Measurements from ENCODE around the gene NKX6-2. TPM values are rescaled to one million over a fixed set of nuclear protein-coding genes. Genes with fewer than 3 reads are reported as not detected.

NKX6-2 gene
- total and polyA plus RNA-seq, 2 of the 8 experiments (the other 6 are each of a cell fraction or from before 2014, with no cell fraction given): 0.06 TPM; not detected in 1

GRCh38 chr10:132804287-132804686 lies 18.3 kb upstream of the NKX6-2 start:
- no peak overlapping the region for H4K8ac ChIP-seq (ENCODE audit: extremely low read depth, insufficient read depth, low read length)
- WGBS, 2 experiments (ENCODE audit: extremely low coverage in 1 of 2, insufficient coverage in 1 of 2, insufficient read length in 1 of 2, insufficient replicate concordance in 2 of 2, low coverage in 1 of 2, low lambda C conversion rate in 2 of 2, missing lambda C conversion rate in 1 of 2): 95% methylated on average over 11 of the region's 11 CpGs; no CpG with 5 or more reads in 1 of the 2 experiments
- no peak for FAIRE-seq

More at GRCh38 chr10:132804287-132804686, 18.3 kb upstream of the NKX6-2 start:
- CTCF ChIA-PET (ENCODE audit: partially characterized antibody): interaction anchor here (2.3 kb wide), 1 partner anchor 10 kb away, joined by 11 read pairs; no protein-coding TSS in a partner anchor
- H4K5ac ChIP-seq (ENCODE audit: insufficient read length, low read depth, low read length): no peak overlapping the region
- H2BK5ac ChIP-seq (ENCODE audit: low read depth, low read length): no peak overlapping the region
- POLR2A ChIA-PET (ENCODE audit: partially characterized antibody): no interaction called here
- H3K79me1 ChIP-seq (ENCODE audit: low read depth, low read length): no peaks in the 10 kb centered on the region
- no peak overlapping the region for H3K27ac ChIP-seq (ENCODE audit: low read depth, low read length)
- peaks cover 7% of the 10 kb centered on the region in 2 experiments; a peak in 3 of 4 replicates for H3K9me3 ChIP-seq (ENCODE audit: insufficient read depth in 2 of 2, low read depth in 1 of 2, low read length in 1 of 2)
- no peaks in the 10 kb centered on the region for H3K36me3 ChIP-seq (ENCODE audit: control insufficient read depth in 2 of 4, insufficient read depth in 4 of 4, low read length in 3 of 4)
- no peak overlapping the region for H3K4me2 ChIP-seq (ENCODE audit: insufficient read depth in 1 of 2, low read depth in 2 of 2, low read length in 2 of 2)
- TF ChIP-seq, protein P1, sequence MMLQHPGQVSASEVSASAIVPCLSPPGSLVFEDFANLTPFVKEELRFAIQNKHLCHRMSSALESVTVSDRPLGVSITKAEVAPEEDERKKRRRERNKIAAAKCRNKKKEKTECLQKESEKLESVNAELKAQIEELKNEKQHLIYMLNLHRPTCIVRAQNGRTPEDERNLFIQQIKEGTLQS (IDR thresholded peaks at IDR 0.05; ENCODE audit: insufficient read depth, low read depth, low read length): no peak
- TF ChIP-seq CREB1 (IDR thresholded peaks at IDR 0.05): no peak
- no peak for TF ChIP-seq KDM4A (IDR thresholded peaks at IDR 0.05; ENCODE audit: low read depth, low read length, severe bottlenecking)
- TF ChIP-seq TBP (IDR thresholded peaks at IDR 0.05; ENCODE audit: low read depth, low read length): no peak
- no peak for TF ChIP-seq POLR2AphosphoS5 (IDR thresholded peaks at IDR 0.05; ENCODE audit: low read depth, low read length)
- TF ChIP-seq CEBPB (IDR thresholded peaks at IDR 0.05; ENCODE audit: low read depth, low read length): no peak
- no peak for TF ChIP-seq TCF12 (IDR thresholded peaks at IDR 0.05; ENCODE audit: low read depth, low read length)
- no peak for TF ChIP-seq TAF1 (IDR thresholded peaks at IDR 0.05; ENCODE audit: low read depth, low read length)
- no peak for TF ChIP-seq GTF2F1 (IDR thresholded peaks at IDR 0.05; ENCODE audit: borderline replicate concordance, low read depth, low read length)
- no peak for TF ChIP-seq SIRT6 (IDR thresholded peaks at IDR 0.05; ENCODE audit: low read length)
- TF ChIP-seq JUN (IDR thresholded peaks at IDR 0.05; ENCODE audit: low read depth, low read length): no peak
- no peak for DNase-seq (ENCODE audit: low read depth in 1 of 2, low spot score in 2 of 2)
- H2BK20ac ChIP-seq (ENCODE audit: low read length): no peak overlapping the region
- no peak overlapping the region for H3K14ac ChIP-seq (ENCODE audit: insufficient read length)
- H3K27me3 ChIP-seq (replicated peaks in 1 of 4; ENCODE audit: control insufficient read depth in 3 of 4, extremely low read depth in 1 of 4, insufficient read depth in 3 of 4, low read length in 3 of 4): no peaks in the 10 kb centered on the region
- no peaks in the 10 kb centered on the region for H3K79me2 ChIP-seq (ENCODE audit: control insufficient read depth in 1 of 2, insufficient read depth in 2 of 2, low read length in 2 of 2)
- no peak overlapping the region for H2BK12ac ChIP-seq (ENCODE audit: low read depth, low read length)
- H2AFZ ChIP-seq (ENCODE audit: low read length): no peak overlapping the region
- H3K23me2 ChIP-seq (ENCODE audit: low read depth, low read length): no peaks in the 10 kb centered on the region
- H3K9ac ChIP-seq (replicated peaks in 1 of 4; ENCODE audit: extremely low read depth in 1 of 4, low read depth in 3 of 4, low read length in 3 of 4): no peak overlapping the region
- H2AK5ac ChIP-seq (ENCODE audit: low read depth, low read length): no peak overlapping the region
- H3K4ac ChIP-seq (replicated peaks; ENCODE audit: insufficient read length, low read depth, low read length): no peak overlapping the region
- no peak overlapping the region for H2BK120ac ChIP-seq (replicated peaks; ENCODE audit: low read depth, low read length)
- H4K20me1 ChIP-seq (replicated peaks in 1 of 2; ENCODE audit: control insufficient read depth in 1 of 2, insufficient read depth in 2 of 2, low read length in 2 of 2): no peaks in the 10 kb centered on the region
- no peak overlapping the region for H2BK15ac ChIP-seq (ENCODE audit: low read length)
- H3K4me3 ChIP-seq (ENCODE audit: extremely low read depth in 1 of 4, insufficient read depth in 2 of 4, low read depth in 3 of 4, low read length in 4 of 4): no peak overlapping the region
- H3K4me1 ChIP-seq (replicated peaks in 1 of 4; ENCODE audit: control insufficient read depth in 3 of 4, insufficient read depth in 4 of 4, low read length in 3 of 4): peaks cover 0 to 3% (median 0%) of the 10 kb centered on the region in 4 experiments; a peak in 2 of 7 replicates
- no peak overlapping the region for H3K23ac ChIP-seq (ENCODE audit: insufficient read length)
- no peak overlapping the region for H4K91ac ChIP-seq (replicated peaks; ENCODE audit: insufficient read length, low read length)
- no peak overlapping the region for H3K56ac ChIP-seq (replicated peaks; ENCODE audit: insufficient read length, low read depth, low read length)
- no peak overlapping the region for H3K18ac ChIP-seq (ENCODE audit: extremely low read depth, low read length)

Data from H1 (cell line).